A673 (cell line): ENCODE data around the gene NOSTRIN.

ENCODE experiments used
- CTCF ChIP-seq: fragments of 300-800, 200-600 bp; sonication (generic); conservative IDR thresholded peaks from 2 replicates; pipeline ENCODE4 v1.5.1; 2017; ENCODE audit warnings: low read depth, mild to moderate bottlenecking, antibody characterized with exemption, low read length, moderate library complexity, mixed read lengths
- EZH2 ChIP-seq: fragments of 200-600 bp; sonication (generic); IDR thresholded peaks from 2 replicates; pipeline ENCODE4 v1.6.1; 2017; ENCODE audit warnings: borderline replicate concordance, low read depth, mild to moderate bottlenecking, mixed read lengths, antibody characterized with exemption, low read length; ENCODE audit not compliant: poor library complexity, severe bottlenecking

GRCh38 chr2:168780669-168781071, 21.8 kb upstream of the NOSTRIN start:
- TF ChIP-seq CTCF (no peak), EZH2 (no peak)
